ENCODE results near the gene LRIT3.
A peak's percentile ranks its signal among the peaks of the same experiment; 100 is the strongest.

Gene LRIT3

DNA sequence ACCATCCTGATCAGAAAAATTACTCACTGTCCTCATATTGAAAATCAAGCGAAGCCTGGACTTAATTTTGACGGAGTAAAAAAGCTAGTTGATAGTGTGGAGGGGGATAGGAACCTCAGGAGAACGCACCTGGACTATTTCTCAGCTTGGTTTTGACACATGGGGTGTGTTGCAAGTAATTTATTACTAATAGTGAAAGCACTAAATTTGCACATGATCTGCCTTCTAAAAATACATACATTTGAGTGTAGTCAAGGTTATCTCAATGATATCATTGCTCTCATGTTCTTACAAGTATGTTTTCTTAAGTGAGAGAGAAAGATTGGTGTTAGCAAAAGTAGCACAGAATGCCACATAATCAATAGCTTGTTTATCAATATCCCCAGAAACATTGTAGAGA is 29.5 kb downstream of the LRIT3 start:
- Histone ChIP-seq H2BK12ac (ENCODE audit: low read length) (no peak overlapping the region), H2BK5ac (ENCODE audit: low read length) (no peak overlapping the region), H3K4me3 (ENCODE audit: low read length in 2 of 2) (no peak overlapping the region), H3K27me3 (ENCODE audit: control insufficient read depth in 3 of 3, insufficient read depth in 3 of 3, low read depth in 1 of 3, low read length in 3 of 3) (no peaks in the 10 kb centered on the region), H3K14ac (ENCODE audit: low read length) (no peak overlapping the region), H3K9me3 (replicated peaks in 1 of 2; ENCODE audit: control insufficient read depth in 2 of 2, insufficient read depth in 1 of 2, low read depth in 1 of 2, low read length in 2 of 2) (no peaks in the 10 kb centered on the region), H2BK15ac (ENCODE audit: low read length) (no peak overlapping the region), H4K91ac (ENCODE audit: low read depth, low read length, poor library complexity) (no peak overlapping the region), H3K4me2 (ENCODE audit: insufficient read depth, low read length, poor library complexity, severe bottlenecking) (no peak overlapping the region), H3K36me3 (replicated peaks in 1 of 2; ENCODE audit: control insufficient read depth in 2 of 2, insufficient read depth in 2 of 2, low read length in 2 of 2) (no peaks in the 10 kb centered on the region), H2AFZ (ENCODE audit: low read length) (no peak overlapping the region), H3K4ac (ENCODE audit: low read length) (no peak overlapping the region), H4K8ac (ENCODE audit: low read depth, low read length) (no peak overlapping the region), H3K4me1 (ENCODE audit: control insufficient read depth in 2 of 2, insufficient read depth in 1 of 2, low read depth in 1 of 2, low read length in 2 of 2) (no peaks in the 10 kb centered on the region), H3K18ac (ENCODE audit: low read length) (no peak overlapping the region), H3K27ac (replicated peaks; ENCODE audit: low read length) (no peak overlapping the region), H2AK5ac (ENCODE audit: low read depth, low read length) (no peak overlapping the region), H3K79me1 (ENCODE audit: low read depth, low read length) (no peaks in the 10 kb centered on the region), H2BK120ac (ENCODE audit: low read depth, low read length) (no peak overlapping the region), H3K9ac (ENCODE audit: low read depth, low read length, poor library complexity) (no peak overlapping the region), H3K23ac (ENCODE audit: low read depth, low read length, poor library complexity) (no peak overlapping the region)
- no CpG with 5 or more reads among the region's 3 CpGs for WGBS, 2 donors (ENCODE audit: extremely low coverage in 2 of 2, insufficient read length in 2 of 2, insufficient replicate concordance in 1 of 2)
- no peak for DNase-seq (ENCODE audit: low spot score)

DNA sequence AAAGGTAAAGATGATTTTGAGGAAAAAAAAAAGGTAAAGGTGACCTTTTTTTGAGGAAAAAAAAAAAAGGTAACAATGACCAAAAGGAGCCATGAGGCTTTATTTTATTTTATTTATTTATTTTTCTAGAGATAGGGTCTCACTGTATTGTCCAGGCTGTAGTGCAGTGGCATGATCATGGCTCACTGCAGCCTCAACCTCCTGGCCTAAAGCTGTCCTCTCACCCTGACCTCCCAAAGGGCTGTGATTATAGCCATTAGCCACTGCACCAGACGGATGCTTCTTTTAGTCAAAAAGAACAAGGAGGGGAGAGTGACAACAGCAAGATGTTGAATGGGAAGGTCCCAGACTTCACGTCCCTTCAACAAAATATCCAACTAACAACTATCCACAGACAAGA is 30.4 kb downstream of the LRIT3 start:
- Histone ChIP-seq H2BK120ac (ENCODE audit: low read depth, low read length) (no peak overlapping the region), H4K8ac (ENCODE audit: low read depth, low read length) (no peak overlapping the region), H3K9ac (ENCODE audit: low read depth, low read length, poor library complexity) (no peak overlapping the region), H3K14ac (ENCODE audit: low read length) (no peak overlapping the region), H2BK12ac (ENCODE audit: low read length) (no peak overlapping the region), H3K4me2 (ENCODE audit: insufficient read depth, low read length, poor library complexity, severe bottlenecking) (no peak overlapping the region), H3K18ac (ENCODE audit: low read length) (no peak overlapping the region), H3K27ac (replicated peaks; ENCODE audit: low read length) (no peak overlapping the region), H3K9me3 (replicated peaks in 1 of 2; ENCODE audit: control insufficient read depth in 2 of 2, insufficient read depth in 1 of 2, low read depth in 1 of 2, low read length in 2 of 2) (no peaks in the 10 kb centered on the region), H3K23ac (ENCODE audit: low read depth, low read length, poor library complexity) (no peak overlapping the region), H3K27me3 (ENCODE audit: control insufficient read depth in 3 of 3, insufficient read depth in 3 of 3, low read depth in 1 of 3, low read length in 3 of 3) (no peaks in the 10 kb centered on the region), H4K91ac (ENCODE audit: low read depth, low read length, poor library complexity) (no peak overlapping the region), H3K36me3 (replicated peaks in 1 of 2; ENCODE audit: control insufficient read depth in 2 of 2, insufficient read depth in 2 of 2, low read length in 2 of 2) (no peaks in the 10 kb centered on the region), H2AFZ (ENCODE audit: low read length) (no peak overlapping the region), H2AK5ac (ENCODE audit: low read depth, low read length) (no peak overlapping the region), H3K4me3 (ENCODE audit: low read length in 2 of 2) (no peak overlapping the region), H3K79me1 (ENCODE audit: low read depth, low read length) (no peaks in the 10 kb centered on the region), H2BK15ac (ENCODE audit: low read length) (no peak overlapping the region), H3K4me1 (ENCODE audit: control insufficient read depth in 2 of 2, insufficient read depth in 1 of 2, low read depth in 1 of 2, low read length in 2 of 2) (no peaks in the 10 kb centered on the region), H2BK5ac (ENCODE audit: low read length) (no peak overlapping the region), H3K4ac (ENCODE audit: low read length) (no peak overlapping the region)
- no CpG with 5 or more reads among the region's 2 CpGs for WGBS, 2 donors (ENCODE audit: extremely low coverage in 2 of 2, insufficient read length in 2 of 2, insufficient replicate concordance in 1 of 2)
- DNase-seq (ENCODE audit: low spot score) = no peak

DNA sequence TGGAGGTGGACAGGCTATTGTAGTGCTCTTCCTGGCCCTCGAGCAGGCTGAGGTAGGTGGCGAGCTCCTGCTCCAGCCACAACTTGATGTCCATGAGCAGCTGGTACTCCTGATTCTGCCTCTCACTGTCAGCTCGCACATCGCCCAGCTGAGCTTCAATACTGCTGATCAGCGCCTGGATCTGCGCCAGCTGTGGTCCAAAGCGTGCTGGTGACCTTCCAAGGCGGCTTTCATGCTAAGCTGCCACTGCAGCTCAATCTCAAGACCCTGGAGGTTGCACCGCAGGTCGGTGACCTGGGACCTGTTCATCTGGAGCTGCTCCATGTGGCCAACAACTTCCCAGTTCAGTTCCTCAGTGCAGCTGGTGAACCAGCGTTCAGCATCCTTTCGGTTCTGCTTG is 31.2 kb downstream of the LRIT3 start:
- Histone ChIP-seq H2AFZ (ENCODE audit: low read length) (no peak overlapping the region), H3K27ac (replicated peaks; ENCODE audit: low read length) (no peak overlapping the region), H2BK15ac (ENCODE audit: low read length) (no peak overlapping the region), H3K9ac (ENCODE audit: low read depth, low read length, poor library complexity) (no peak overlapping the region), H3K27me3 (ENCODE audit: control insufficient read depth in 3 of 3, insufficient read depth in 3 of 3, low read depth in 1 of 3, low read length in 3 of 3) (no peaks in the 10 kb centered on the region), H3K79me1 (ENCODE audit: low read depth, low read length) (no peaks in the 10 kb centered on the region), H3K36me3 (replicated peaks in 1 of 2; ENCODE audit: control insufficient read depth in 2 of 2, insufficient read depth in 2 of 2, low read length in 2 of 2) (no peaks in the 10 kb centered on the region), H2AK5ac (ENCODE audit: low read depth, low read length) (no peak overlapping the region), H3K14ac (ENCODE audit: low read length) (no peak overlapping the region), H2BK120ac (ENCODE audit: low read depth, low read length) (no peak overlapping the region), H3K9me3 (replicated peaks in 1 of 2; ENCODE audit: control insufficient read depth in 2 of 2, insufficient read depth in 1 of 2, low read depth in 1 of 2, low read length in 2 of 2) (no peaks in the 10 kb centered on the region), H4K91ac (ENCODE audit: low read depth, low read length, poor library complexity) (no peak overlapping the region), H3K23ac (ENCODE audit: low read depth, low read length, poor library complexity) (no peak overlapping the region), H3K4me2 (ENCODE audit: insufficient read depth, low read length, poor library complexity, severe bottlenecking) (no peak overlapping the region), H3K4ac (ENCODE audit: low read length) (no peak overlapping the region), H4K8ac (ENCODE audit: low read depth, low read length) (no peak overlapping the region), H3K18ac (ENCODE audit: low read length) (peak overlapping the region; percentile 11), H3K4me1 (ENCODE audit: control insufficient read depth in 2 of 2, insufficient read depth in 1 of 2, low read depth in 1 of 2, low read length in 2 of 2) (no peaks in the 10 kb centered on the region), H2BK12ac (ENCODE audit: low read length) (no peak overlapping the region), H3K4me3 (ENCODE audit: low read length in 2 of 2) (no peak overlapping the region), H2BK5ac (ENCODE audit: low read length) (no peak overlapping the region)
- no CpG with 5 or more reads among the region's 12 CpGs for WGBS, 2 donors (ENCODE audit: extremely low coverage in 2 of 2, insufficient read length in 2 of 2, insufficient replicate concordance in 1 of 2)
- no peak for DNase-seq (ENCODE audit: low spot score)

DNA sequence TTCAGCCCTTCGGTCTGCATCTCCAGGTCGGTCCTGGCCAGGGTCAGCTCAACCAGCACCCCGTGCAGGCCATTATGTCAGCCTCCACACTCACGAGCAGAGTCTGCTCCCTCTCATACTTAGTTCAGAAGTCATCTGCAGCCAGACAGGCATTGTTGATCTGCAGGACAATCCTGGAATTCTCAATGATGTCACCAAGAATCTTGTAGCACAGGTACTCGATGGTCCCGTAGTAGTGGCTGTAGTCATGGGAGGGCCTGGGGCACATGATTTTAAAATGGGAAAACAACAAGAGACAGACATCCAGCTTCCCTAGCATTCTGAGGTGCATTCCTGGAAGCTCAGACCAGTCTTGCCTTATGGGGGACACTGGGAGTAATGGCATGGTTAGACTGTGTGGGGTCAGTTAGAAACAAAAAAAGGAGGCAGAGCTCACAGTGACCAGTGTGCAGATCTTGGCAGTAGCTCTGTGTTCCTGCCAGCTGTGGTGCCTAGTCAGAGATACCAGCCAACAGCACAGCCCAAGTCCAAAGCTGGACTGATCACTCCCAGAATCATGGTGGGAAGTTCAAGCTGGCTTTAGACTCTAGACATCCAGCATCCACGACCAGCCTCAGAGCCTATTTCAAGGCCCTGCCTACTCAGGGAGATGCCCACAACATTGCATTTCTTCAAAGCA is 31.9 kb downstream of the LRIT3 start:
- Histone ChIP-seq H3K79me1 (ENCODE audit: low read depth, low read length) (no peaks in the 10 kb centered on the region), H3K27me3 (ENCODE audit: control insufficient read depth in 3 of 3, insufficient read depth in 3 of 3, low read depth in 1 of 3, low read length in 3 of 3) (no peaks in the 10 kb centered on the region), H3K27ac (replicated peaks; ENCODE audit: low read length) (no peak overlapping the region), H4K8ac (ENCODE audit: low read depth, low read length) (no peak overlapping the region), H2AFZ (ENCODE audit: low read length) (no peak overlapping the region), H3K4ac (ENCODE audit: low read length) (no peak overlapping the region), H2BK120ac (ENCODE audit: low read depth, low read length) (no peak overlapping the region), H2BK15ac (ENCODE audit: low read length) (no peak overlapping the region), H3K23ac (ENCODE audit: low read depth, low read length, poor library complexity) (no peak overlapping the region), H3K4me3 (ENCODE audit: low read length in 2 of 2) (no peak overlapping the region), H3K4me2 (ENCODE audit: insufficient read depth, low read length, poor library complexity, severe bottlenecking) (no peak overlapping the region), H4K91ac (ENCODE audit: low read depth, low read length, poor library complexity) (no peak overlapping the region), H3K9me3 (replicated peaks in 1 of 2; ENCODE audit: control insufficient read depth in 2 of 2, insufficient read depth in 1 of 2, low read depth in 1 of 2, low read length in 2 of 2) (no peaks in the 10 kb centered on the region), H2AK5ac (ENCODE audit: low read depth, low read length) (no peak overlapping the region), H3K9ac (ENCODE audit: low read depth, low read length, poor library complexity) (no peak overlapping the region), H3K4me1 (ENCODE audit: control insufficient read depth in 2 of 2, insufficient read depth in 1 of 2, low read depth in 1 of 2, low read length in 2 of 2) (no peaks in the 10 kb centered on the region), H3K36me3 (replicated peaks in 1 of 2; ENCODE audit: control insufficient read depth in 2 of 2, insufficient read depth in 2 of 2, low read length in 2 of 2) (no peaks in the 10 kb centered on the region), H2BK5ac (ENCODE audit: low read length) (no peak overlapping the region), H3K18ac (ENCODE audit: low read length) (no peak overlapping the region), H3K14ac (ENCODE audit: low read length) (no peak overlapping the region), H2BK12ac (ENCODE audit: low read length) (no peak overlapping the region)
- DNase-seq (ENCODE audit: low spot score) = no peak
- no CpG with 5 or more reads among the region's 7 CpGs for WGBS, 2 donors (ENCODE audit: extremely low coverage in 2 of 2, insufficient read length in 2 of 2, insufficient replicate concordance in 1 of 2)
